Skeletal muscle cell (primary cell): Measurements from ENCODE around the gene PPARA.

Source experiments
- DNase-seq: peaks from one replicate; pipeline ENCODE4 v3.0.0-alpha.2; 2010; ENCODE audit warnings: low read depth
- H3K4me3 ChIP-seq: 2 replicates; pipeline ENCODE4 v1.5.1; 2011; ENCODE audit warnings: low read depth, mild to moderate bottlenecking, control low read depth, low read length, moderate library complexity

The PPARA gene

GRCh38 chr22:46150034-46150654 is at the start of gene PPARA:
PPARA (plus strand) TSS chr22:46150526; CDS start chr22:46198384, 47,858 bp downstream.
- H3K4me3 ChIP-seq = peak within 1 kb of the TSS; percentile 93
- no peak for DNase-seq

GRCh38 chr22:46102159-46102558 is 48.2 kb upstream of the PPARA start:
- no peak overlapping the region for H3K4me3 ChIP-seq
- no peak for DNase-seq

- DNase-seq = no peak
- no peak overlapping the region for H3K4me3 ChIP-seq
Observed at GRCh38 chr22:46102752-46103151, 47.6 kb upstream of the PPARA start.

- no peak for DNase-seq
- H3K4me3 ChIP-seq = no peak overlapping the region
Observed at GRCh38 chr22:46103181-46103580, 47.1 kb upstream of the PPARA start.

- DNase-seq = no peak
- H3K4me3 ChIP-seq = no peak overlapping the region
Observed at GRCh38 chr22:46103664-46104063, 46.7 kb upstream of the PPARA start.

- no peak overlapping the region for H3K4me3 ChIP-seq
- DNase-seq = no peak
Observed at GRCh38 chr22:46104170-46104880, 46.0 kb upstream of the PPARA start.

GRCh38 chr22:46104881-46105493 is 45.3 kb upstream of the PPARA start:
- DNase-seq = no peak
- H3K4me3 ChIP-seq = no peak overlapping the region

GRCh38 chr22:46105494-46106278 is 44.6 kb upstream of the PPARA start:
- no peak overlapping the region for H3K4me3 ChIP-seq
- no peak for DNase-seq

- DNase-seq = no peak
- H3K4me3 ChIP-seq = no peak overlapping the region
Observed at GRCh38 chr22:46106279-46107022, 43.9 kb upstream of the PPARA start.

GRCh38 chr22:46107089-46107664 is 43.1 kb upstream of the PPARA start:
- H3K4me3 ChIP-seq = no peak overlapping the region
- no peak for DNase-seq

DNA sequence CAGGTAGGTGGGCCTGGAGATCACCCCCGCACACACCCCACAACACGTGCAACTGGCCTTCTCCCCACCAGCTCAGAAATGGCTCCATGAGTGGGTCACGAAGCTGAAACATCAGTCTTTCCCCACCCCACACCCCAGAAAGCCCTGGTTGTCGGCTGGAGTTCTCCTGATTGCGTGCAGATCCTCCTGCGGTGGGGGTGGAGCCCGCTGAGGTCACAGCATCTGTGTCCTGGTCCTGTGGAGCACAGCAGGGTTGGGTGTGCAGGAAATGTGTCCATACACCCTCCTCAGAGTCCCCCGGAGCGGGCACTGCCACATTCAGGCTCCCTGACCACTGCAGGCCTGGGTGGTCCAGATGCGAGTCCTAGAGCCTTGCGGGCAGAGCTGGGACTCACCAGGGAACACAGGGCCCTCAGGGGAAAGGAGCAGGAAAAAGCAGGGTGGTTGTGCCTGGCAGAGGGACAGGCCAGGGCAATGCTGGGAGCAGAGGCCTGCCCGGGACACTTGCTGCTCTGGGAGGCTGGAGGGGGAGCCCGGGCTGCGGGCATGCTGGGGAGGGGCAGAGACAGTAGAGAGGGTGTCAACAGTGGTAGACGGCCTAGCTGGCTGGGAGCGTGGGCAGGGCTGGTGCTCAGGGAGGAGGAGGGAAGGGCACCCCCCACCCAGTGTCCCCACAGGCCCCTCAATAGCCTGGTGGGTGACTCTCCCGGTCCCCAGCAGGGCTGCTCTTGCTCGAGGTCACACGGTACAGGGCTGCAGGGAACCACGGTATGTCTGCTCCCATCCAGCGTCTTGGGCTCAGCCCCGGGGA is 42.4 kb upstream of the PPARA start:
- H3K4me3 ChIP-seq = no peak overlapping the region
- no peak for DNase-seq

DNA sequence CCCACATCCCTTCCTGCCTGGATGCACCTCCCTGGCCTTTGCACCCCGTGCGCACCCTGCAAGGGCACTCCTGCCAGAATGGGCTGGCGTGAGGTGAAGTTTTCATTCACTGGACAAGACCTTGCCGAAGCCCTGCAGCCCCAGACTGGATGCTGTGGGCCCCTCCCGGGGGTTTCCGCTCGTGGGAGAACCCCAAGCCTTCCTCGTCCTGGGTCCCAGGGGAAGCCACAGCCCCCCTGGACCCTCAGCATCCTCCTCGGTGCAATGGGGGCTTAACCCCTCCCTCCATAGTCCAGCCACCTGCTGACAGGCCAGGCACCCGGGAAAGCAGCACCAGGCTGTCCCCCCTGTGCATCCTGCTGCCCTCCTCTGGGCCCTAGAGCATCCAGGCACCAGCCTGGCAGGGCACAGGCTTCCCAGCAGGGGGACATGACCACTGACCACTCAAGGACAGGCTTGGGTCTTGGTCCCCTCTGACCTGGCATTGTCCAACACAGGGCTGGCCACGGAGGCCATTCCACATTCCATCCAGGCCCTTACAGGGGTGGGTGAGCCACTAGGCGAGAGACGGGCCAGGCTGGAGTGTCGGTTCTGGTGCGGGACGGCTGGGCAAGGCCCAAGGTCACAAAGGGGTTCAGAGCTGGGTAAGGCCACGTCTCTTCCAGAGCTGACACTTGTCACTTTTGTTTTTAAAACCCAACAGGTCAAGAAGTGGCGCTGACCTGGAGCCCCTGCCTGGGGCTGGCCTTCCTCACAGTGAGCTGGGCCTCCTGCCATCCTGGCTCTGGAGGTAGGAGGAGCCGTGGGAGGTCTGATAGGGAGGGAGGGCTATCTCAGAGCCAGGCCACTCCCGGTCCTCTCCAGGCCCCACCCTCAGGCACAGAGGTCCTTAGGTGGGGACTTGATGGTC is 41.5 kb upstream of the PPARA start:
- no peak for DNase-seq
- H3K4me3 ChIP-seq = no peak overlapping the region

GRCh38 chr22:46109474-46110003 is 40.8 kb upstream of the PPARA start:
- no peak overlapping the region for H3K4me3 ChIP-seq
- no peak for DNase-seq

- H3K4me3 ChIP-seq = no peak overlapping the region
- no peak for DNase-seq
Observed at GRCh38 chr22:46110215-46110614, 40.1 kb upstream of the PPARA start.

DNA sequence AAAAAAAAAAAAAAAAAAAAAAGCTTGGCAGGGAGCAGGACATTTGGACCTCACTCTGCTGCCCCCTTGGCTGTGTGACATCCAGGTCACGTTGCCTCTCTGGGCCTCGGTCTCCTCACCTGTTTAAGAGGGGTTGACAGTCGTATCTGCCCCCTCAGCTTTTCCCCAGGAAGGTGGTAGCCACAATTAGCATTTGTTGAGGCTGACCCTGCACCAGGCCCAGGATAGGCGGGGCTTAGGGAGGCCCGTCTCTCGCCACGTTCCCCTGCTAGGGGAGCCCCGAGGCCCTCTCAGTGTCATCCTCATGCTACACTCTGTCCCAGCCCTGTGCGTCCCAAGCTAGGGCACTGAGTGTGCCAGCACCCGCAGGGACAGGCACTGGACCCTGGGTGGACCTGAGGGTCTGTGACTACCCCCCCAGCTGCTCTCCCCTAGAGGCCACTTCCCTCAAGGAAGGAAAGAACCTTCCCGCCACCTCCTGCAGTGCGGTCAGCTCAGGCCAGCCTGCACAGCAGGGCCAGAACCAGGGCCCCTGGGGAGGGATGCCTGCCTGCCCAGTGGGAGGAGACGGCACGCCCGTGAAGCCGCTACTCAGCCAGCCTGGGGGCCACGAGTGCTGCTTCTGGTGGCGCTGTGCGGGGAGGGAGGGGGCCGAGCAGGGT is 38.5 kb upstream of the PPARA start:
- no peak overlapping the region for H3K4me3 ChIP-seq
- DNase-seq = no peak

GRCh38 chr22:46112405-46112804 is 37.9 kb upstream of the PPARA start:
- no peak overlapping the region for H3K4me3 ChIP-seq
- DNase-seq = no peak
